ENCODE measurements around the gene PCNX2.

GRCh38 chr1:233038581-233038980 is 256.9 kb downstream of the PCNX2 start:
- no peak for TF ChIP-seq CTCF (IDR thresholded peaks at IDR 0.05)
- TF ChIP-seq POLR2AphosphoS5 (IDR thresholded peaks at IDR 0.05) = no peak

All from prostate gland (tissue), 2 donors.